ENCODE data around the gene BDKRB2. TPM values are rescaled to one million over a fixed set of nuclear protein-coding genes. Genes with fewer than 3 reads are reported as not detected.

Gene BDKRB2
- polyA plus RNA-seq, 1 experiment = 182 TPM

- DNase-seq (ENCODE audit: low read depth, low spot score) = no peak
- Histone ChIP-seq H3K4me3 (ENCODE audit: low read depth, low read length) (no peak overlapping the region), H3K27me3 (ENCODE audit: control insufficient read depth, insufficient read depth, low read length) (no peaks in the 10 kb centered on the region), H3K9me3 (ENCODE audit: control insufficient read depth, insufficient read depth, low read length) (peaks cover 7% of the 10 kb centered on the region; the same call in 1 of the 2 replicates), H3K27ac (ENCODE audit: low read depth, low read length) (no peak overlapping the region)
- no peak for TF ChIP-seq CTCF (IDR thresholded peaks at IDR 0.05; ENCODE audit: low read depth, low read length)
- ChIA-PET CTCF (interaction anchor here (0.9 to 1.1 kb wide), 2 partner anchors 94 to 96 kb away, joined by 3 read pairs; no protein-coding TSS in a partner anchor), POLR2A (interaction anchor here (0.9 kb wide), 1 partner anchor 18 kb away, joined by 3 read pairs; no protein-coding TSS in a partner anchor)
These were observed 9.8 kb upstream of the BDKRB2 start for GRCh38 chr14:96194657-96195431.

- H3K4me3 ChIP-seq (ENCODE audit: low read depth, low read length) = no peak overlapping the region
- DNase-seq (ENCODE audit: low read depth, low spot score) = no peak
- CTCF ChIA-PET = interaction anchor here (0.9 kb wide), 1 partner anchor 97 kb away, joined by 3 read pairs; no protein-coding TSS in a partner anchor
- POLR2A ChIA-PET = interaction anchor here (0.9 to 1.0 kb wide), 2 partner anchors 18 to 90 kb away, joined by 3 read pairs; no protein-coding TSS in a partner anchor
- H3K27me3 ChIP-seq (ENCODE audit: control insufficient read depth, insufficient read depth, low read length) = no peaks in the 10 kb centered on the region
- H3K9me3 ChIP-seq (ENCODE audit: control insufficient read depth, insufficient read depth, low read length) = peaks cover 7% of the 10 kb centered on the region; the same call in 1 of the 2 replicates
- no peak overlapping the region for H3K27ac ChIP-seq (ENCODE audit: low read depth, low read length)
- TF ChIP-seq CTCF (IDR thresholded peaks at IDR 0.05; ENCODE audit: low read depth, low read length) = no peak
These were observed 9.1 kb upstream of the BDKRB2 start for GRCh38 chr14:96195441-96196081.

GRCh38 chr14:96197163-96197852 lies 7.3 kb upstream of the BDKRB2 start:
- Histone ChIP-seq H3K9me3 (ENCODE audit: control insufficient read depth, insufficient read depth, low read length) (peaks cover 7% of the 10 kb centered on the region; the same call in 1 of the 2 replicates), H3K27ac (ENCODE audit: low read depth, low read length) (no peak overlapping the region), H3K4me3 (ENCODE audit: low read depth, low read length) (no peak overlapping the region), H3K27me3 (ENCODE audit: control insufficient read depth, insufficient read depth, low read length) (no peaks in the 10 kb centered on the region)
- DNase-seq (ENCODE audit: low read depth, low spot score) = no peak
- POLR2A ChIA-PET = no interaction called here
- CTCF ChIA-PET = no interaction called here
- TF ChIP-seq CTCF (IDR thresholded peaks at IDR 0.05; ENCODE audit: low read depth, low read length) = no peak

GRCh38 chr14:96197969-96198368 lies 6.7 kb upstream of the BDKRB2 start:
- no peak for TF ChIP-seq CTCF (IDR thresholded peaks at IDR 0.05; ENCODE audit: low read depth, low read length)
- no peaks in the 10 kb centered on the region for H3K27me3 ChIP-seq (ENCODE audit: control insufficient read depth, insufficient read depth, low read length)
- ChIA-PET POLR2A (no interaction called here), CTCF (interaction anchor here (1.2 kb wide), 1 partner anchor 97 kb away, joined by 3 read pairs; no protein-coding TSS in a partner anchor)
- no peak overlapping the region for H3K4me3 ChIP-seq (ENCODE audit: low read depth, low read length)
- no peak for DNase-seq (ENCODE audit: low read depth, low spot score)
- no peak overlapping the region for H3K27ac ChIP-seq (ENCODE audit: low read depth, low read length)
- peaks cover 7% of the 10 kb centered on the region; the same call in 1 of the 2 replicates for H3K9me3 ChIP-seq (ENCODE audit: control insufficient read depth, insufficient read depth, low read length)

Measured in AG04450 (cell line).